A673 (cell line): Measurements from ENCODE around the gene APOL5. TPM values are rescaled to one million over a fixed set of nuclear protein-coding genes. Genes with fewer than 3 reads are reported as not detected.
A peak's percentile ranks its signal among the peaks of the same experiment; 100 is the strongest.

ENCODE experiments used
- BruUV-seq: library from RNA; stranded (reverse); fragments of 400-500 nt; replicated peaks from 2 replicates; lab custom pipeline; 2021; lab: Mats Ljungman, UMichigan
- CTCF ChIA-PET: fragments of 300-600 bp; sonication (Branson Sonifier 250); formaldehyde crosslinking; loops from one replicate; lab custom pipeline; 2022; ENCODE audit warnings: antibody characterized with exemption; lab: Charles Lee
- POLR2A ChIA-PET: fragments of 300-600 bp; sonication (Branson Sonifier 250); formaldehyde crosslinking; loops from one replicate; lab custom pipeline; 2022; ENCODE audit warnings: antibody characterized with exemption; ENCODE audit not compliant: low non-redundant PET; lab: Charles Lee
- DNase-seq: peaks from one replicate; pipeline ENCODE4 v3.0.0-alpha.2; 2015; ENCODE audit warnings: low spot score
- H3K27ac ChIP-seq: fragments of 200-600 bp; sonication (generic); 2 replicates; pipeline ENCODE4 v1.5.1; 2016; ENCODE audit warnings: mixed run types, low read depth, mild to moderate bottlenecking, mixed read lengths, antibody characterized with exemption, low read length; ENCODE audit not compliant: poor library complexity, severe bottlenecking
- H3K27me3 ChIP-seq: fragments of 200-600 bp; sonication (generic); replicated peaks from 2 replicates; pipeline ENCODE4 v1.6.1; 2017; ENCODE audit warnings: mixed run types, low read depth, mild to moderate bottlenecking, mixed read lengths, antibody characterized with exemption, low read length; ENCODE audit not compliant: insufficient read depth, poor library complexity
- H3K36me3 ChIP-seq: fragments of 200-600 bp; sonication (generic); 2 replicates; pipeline ENCODE4 v1.6.1; 2016; ENCODE audit warnings: mixed run types, mild to moderate bottlenecking, mixed read lengths, antibody characterized with exemption, low read length; ENCODE audit not compliant: insufficient read depth, poor library complexity, severe bottlenecking
- H3K4me1 ChIP-seq: fragments of 200-600 bp; sonication (generic); 2 replicates; pipeline ENCODE4 v1.6.1; 2017; ENCODE audit warnings: mixed run types, mild to moderate bottlenecking, mixed read lengths, antibody characterized with exemption, low read length; ENCODE audit not compliant: insufficient read depth, poor library complexity, severe bottlenecking
- H3K4me3 ChIP-seq: fragments of 200-600 bp; sonication (generic); 2 replicates; pipeline ENCODE4 v1.5.1; 2016; ENCODE audit warnings: low read depth, mixed run types, mild to moderate bottlenecking, mixed read lengths, low read length; ENCODE audit not compliant: poor library complexity, severe bottlenecking
- H3K9me3 ChIP-seq: fragments of 200-600 bp; sonication (generic); 2 replicates; pipeline ENCODE4 v1.6.1; 2016; ENCODE audit warnings: mixed run types, low read depth, mild to moderate bottlenecking, mixed read lengths, antibody characterized with exemption, low read length; ENCODE audit not compliant: poor library complexity, severe bottlenecking
- EZH2 ChIP-seq: fragments of 200-600 bp; sonication (generic); IDR thresholded peaks from 2 replicates; pipeline ENCODE4 v1.6.1; 2017; ENCODE audit warnings: borderline replicate concordance, low read depth, mild to moderate bottlenecking, mixed read lengths, antibody characterized with exemption, low read length; ENCODE audit not compliant: poor library complexity, severe bottlenecking
- intact Hi-C: fragments of 100-400 bp; cut with micrococcal nuclease; formaldehyde crosslinking; loops from one replicate; pipeline ENCODE4 v1.10.0; 2022; ENCODE audit not compliant: unreplicated experiment
- total RNA-seq: library from RNA; stranded (reverse); gene quantifications from 2 replicates; pipeline ENCODE4 v1.2.3, GENCODE V29; 2021
- TF ChIP-seq, protein P1 (sequence below): fragments of 300-800, 200-600 bp; sonication (generic); conservative IDR thresholded peaks from 2 replicates; pipeline ENCODE4 v1.5.1; 2017; ENCODE audit warnings: low read depth, mild to moderate bottlenecking, antibody characterized with exemption, low read length, moderate library complexity, mixed read lengths

The APOL5 gene
- total RNA-seq, 1 experiment from 2014 or later = not detected

DNA sequence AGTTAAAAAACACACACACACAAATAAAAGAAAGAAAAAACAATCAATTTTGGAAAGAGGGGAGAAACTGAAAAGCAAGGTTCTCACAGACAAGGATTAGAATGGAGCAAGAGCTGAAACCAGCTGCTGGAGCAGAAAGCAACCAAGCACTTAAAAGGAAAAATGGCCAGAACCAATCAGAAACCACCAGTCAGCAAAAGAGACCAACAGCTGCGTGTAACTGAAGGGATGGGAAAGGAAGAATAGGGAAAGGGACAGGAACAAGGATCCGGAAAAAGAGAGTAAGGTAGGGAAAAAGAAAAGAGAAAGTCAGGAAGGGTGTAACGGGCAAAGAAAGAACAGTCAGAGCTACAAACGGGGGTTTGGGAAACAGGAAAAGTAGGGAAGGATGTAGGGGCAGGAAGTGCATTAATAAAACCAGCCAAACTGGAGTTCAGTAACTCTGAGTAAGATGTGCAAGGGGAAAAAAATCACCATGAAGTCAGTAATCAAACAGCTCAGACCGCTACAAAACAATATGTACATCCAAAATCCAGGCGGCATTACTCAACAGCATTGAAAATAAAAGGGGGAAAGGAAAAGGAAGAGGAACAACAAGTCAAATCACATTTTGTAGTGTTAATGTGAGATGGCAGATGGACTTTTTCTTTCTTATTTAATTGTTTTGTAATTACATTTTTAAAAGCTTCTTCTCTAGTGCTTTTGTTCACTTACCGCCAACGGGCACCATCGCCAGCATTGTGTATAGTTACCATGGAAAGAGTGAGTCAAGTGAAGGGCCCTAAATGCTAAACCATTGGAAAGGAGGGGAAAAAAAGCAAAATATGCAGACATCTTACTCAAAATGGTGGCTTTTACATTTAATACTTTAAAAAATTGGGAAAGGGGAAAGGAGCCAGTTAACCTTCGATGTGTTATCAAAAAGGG lies 49.2 kb downstream of the APOL5 start:
- Histone ChIP-seq H3K36me3 (no peaks in the 10 kb centered on the region), H3K4me1 (peaks cover 12% of the 10 kb centered on the region), H3K9me3 (no peaks in the 10 kb centered on the region), H3K27me3 (no peaks in the 10 kb centered on the region), H3K4me3 (no peak overlapping the region), H3K27ac (peak overlapping the region; percentile 52)
- intact Hi-C loops = loop anchor here (10.0 kb wide), 1 partner anchor 358 kb away; no protein-coding TSS in a partner anchor
- no peak for TF ChIP-seq EZH2
- TF ChIP-seq, protein P1, sequence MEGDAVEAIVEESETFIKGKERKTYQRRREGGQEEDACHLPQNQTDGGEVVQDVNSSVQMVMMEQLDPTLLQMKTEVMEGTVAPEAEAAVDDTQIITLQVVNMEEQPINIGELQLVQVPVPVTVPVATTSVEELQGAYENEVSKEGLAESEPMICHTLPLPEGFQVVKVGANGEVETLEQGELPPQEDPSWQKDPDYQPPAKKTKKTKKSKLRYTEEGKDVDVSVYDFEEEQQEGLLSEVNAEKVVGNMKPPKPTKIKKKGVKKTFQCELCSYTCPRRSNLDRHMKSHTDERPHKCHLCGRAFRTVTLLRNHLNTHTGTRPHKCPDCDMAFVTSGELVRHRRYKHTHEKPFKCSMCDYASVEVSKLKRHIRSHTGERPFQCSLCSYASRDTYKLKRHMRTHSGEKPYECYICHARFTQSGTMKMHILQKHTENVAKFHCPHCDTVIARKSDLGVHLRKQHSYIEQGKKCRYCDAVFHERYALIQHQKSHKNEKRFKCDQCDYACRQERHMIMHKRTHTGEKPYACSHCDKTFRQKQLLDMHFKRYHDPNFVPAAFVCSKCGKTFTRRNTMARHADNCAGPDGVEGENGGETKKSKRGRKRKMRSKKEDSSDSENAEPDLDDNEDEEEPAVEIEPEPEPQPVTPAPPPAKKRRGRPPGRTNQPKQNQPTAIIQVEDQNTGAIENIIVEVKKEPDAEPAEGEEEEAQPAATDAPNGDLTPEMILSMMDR = no peak
- ChIA-PET CTCF (no interaction called here), POLR2A (no interaction called here)
- no peak for DNase-seq
- BruUV-seq = no TSS peak

GRCh38 chr22:35769974-35770373 lies 52.3 kb downstream of the APOL5 start:
- Histone ChIP-seq H3K9me3 (no peaks in the 10 kb centered on the region), H3K4me3 (no peak overlapping the region), H3K27me3 (no peaks in the 10 kb centered on the region), H3K27ac (no peak overlapping the region), H3K4me1 (peaks cover 12% of the 10 kb centered on the region), H3K36me3 (no peaks in the 10 kb centered on the region)
- TF ChIP-seq EZH2 = no peak
- TF ChIP-seq, protein P1 = no peak
- intact Hi-C loops = loop anchor here (10.0 kb wide), 1 partner anchor 355 kb away; no protein-coding TSS in a partner anchor
- POLR2A ChIA-PET = no interaction called here
- BruUV-seq = no TSS peak
- CTCF ChIA-PET = no interaction called here
- DNase-seq = no peak

- Histone ChIP-seq H3K4me3 (no peak overlapping the region), H3K27ac (no peak overlapping the region), H3K4me1 (peaks cover 13% of the 10 kb centered on the region), H3K27me3 (no peaks in the 10 kb centered on the region), H3K36me3 (peaks cover under 1% of the 10 kb centered on the region), H3K9me3 (no peaks in the 10 kb centered on the region)
- no peak for TF ChIP-seq EZH2
- TF ChIP-seq, protein P1 = no peak
- no TSS peak for BruUV-seq
- CTCF ChIA-PET = no interaction called here
- intact Hi-C loops = loop anchor here (5.0 kb wide), 1 partner anchor 62 kb away; no protein-coding TSS in a partner anchor
- POLR2A ChIA-PET = interaction anchor here (0.7 kb wide), 1 partner anchor 148 kb away, joined by 8 read pairs; no protein-coding TSS in a partner anchor
- DNase-seq = no peak
Measured at GRCh38 chr22:35775339-35775738, 57.7 kb downstream of the APOL5 start.
